Choroid plexus epithelial cell (primary cell): Measurements from ENCODE around the gene TRMT1.

ENCODE experiments used
- DNase-seq: peaks from one replicate; pipeline ENCODE4 v3.0.0-alpha.2; 2010; ENCODE audit warnings: low read depth
- H3K4me3 ChIP-seq: 2 replicates; pipeline ENCODE4 v1.5.1; 2011; ENCODE audit warnings: low read depth, mild to moderate bottlenecking, control low read depth, low read length, moderate library complexity
- CTCF ChIP-seq: conservative IDR thresholded peaks from 2 replicates; pipeline ENCODE4 v1.5.1; 2011; ENCODE audit warnings: low read depth, mild to moderate bottlenecking, control low read depth, inconsistent platforms, low read length, moderate library complexity

TRMT1 gene

GRCh38 chr19:13066226-13066625 is 50.3 kb downstream of the TRMT1 start:
- DNase-seq: no peak
- H3K4me3 ChIP-seq: no peak overlapping the region
- TF ChIP-seq CTCF: no peak

- no peak for TF ChIP-seq CTCF
- no peak overlapping the region for H3K4me3 ChIP-seq
- DNase-seq: no peak
These were observed 52.4 kb downstream of the TRMT1 start for GRCh38 chr19:13064092-13064489.

- TF ChIP-seq CTCF: no peak
- no peak for DNase-seq
- H3K4me3 ChIP-seq: no peak overlapping the region
These were observed 53.0 kb downstream of the TRMT1 start for GRCh38 chr19:13063461-13064091.

- H3K4me3 ChIP-seq: no peak overlapping the region
- TF ChIP-seq CTCF: no peak
- no peak for DNase-seq
These were observed 54.2 kb downstream of the TRMT1 start for GRCh38 chr19:13062317-13062716.

GRCh38 chr19:13060964-13061927 is 55.3 kb downstream of the TRMT1 start:
- DNase-seq: peak; percentile 80
- H3K4me3 ChIP-seq: peak overlapping the region; percentile 53
- peak; percentile 96 for TF ChIP-seq CTCF

- TF ChIP-seq CTCF: no peak
- DNase-seq: no peak
- H3K4me3 ChIP-seq: no peak overlapping the region
These were observed 56.1 kb downstream of the TRMT1 start for GRCh38 chr19:13060233-13060963.
